GM20000 (cell line): ENCODE data around the gene FAM186B.

Source experiments
- DNase-seq: peaks from one replicate; pipeline ENCODE4 v3.0.0; 2012; ENCODE audit warnings: low spot score
- CTCF ChIP-seq: IDR thresholded peaks from 2 replicates; pipeline ENCODE4 v1.5.1; 2012; ENCODE audit warnings: mild to moderate bottlenecking, control low read depth; ENCODE audit errors: extremely low read depth, missing control alignments

FAM186B gene

GRCh38 chr12:49647827-49648711 is 42.6 kb upstream of the FAM186B start:
- DNase-seq = no peak

GRCh38 chr12:49646871-49647654 is 41.6 kb upstream of the FAM186B start:
- no peak for DNase-seq
- TF ChIP-seq CTCF = no peak

More at GRCh38 chr12:49647827-49648711, 42.6 kb upstream of the FAM186B start:
- TF ChIP-seq CTCF = no peak

- no peak for DNase-seq
- no peak for TF ChIP-seq CTCF
Observed at GRCh38 chr12:49646331-49646830, 40.9 kb upstream of the FAM186B start.

GRCh38 chr12:49645146-49646039 is 40.0 kb upstream of the FAM186B start:
- TF ChIP-seq CTCF = no peak
- DNase-seq = no peak

GRCh38 chr12:49644620-49644994 is 39.2 kb upstream of the FAM186B start:
- TF ChIP-seq CTCF = peak; percentile 86
- peak; percentile 84 for DNase-seq

- no peak for DNase-seq
- no peak for TF ChIP-seq CTCF
Observed at GRCh38 chr12:49643961-49644619, 38.7 kb upstream of the FAM186B start.
